ENCODE data around the gene VASP. TPM values are rescaled to one million over a fixed set of nuclear protein-coding genes. Genes with fewer than 3 reads are reported as not detected.
"Not testable (repeated sequence)": the region's sequence is repeated elsewhere in the genome, so short reads cannot be mapped to it uniquely, and the experiment has no call there.

VASP gene
- total and polyA plus RNA-seq, 2 donors = 61.2 to 138 TPM

DNA sequence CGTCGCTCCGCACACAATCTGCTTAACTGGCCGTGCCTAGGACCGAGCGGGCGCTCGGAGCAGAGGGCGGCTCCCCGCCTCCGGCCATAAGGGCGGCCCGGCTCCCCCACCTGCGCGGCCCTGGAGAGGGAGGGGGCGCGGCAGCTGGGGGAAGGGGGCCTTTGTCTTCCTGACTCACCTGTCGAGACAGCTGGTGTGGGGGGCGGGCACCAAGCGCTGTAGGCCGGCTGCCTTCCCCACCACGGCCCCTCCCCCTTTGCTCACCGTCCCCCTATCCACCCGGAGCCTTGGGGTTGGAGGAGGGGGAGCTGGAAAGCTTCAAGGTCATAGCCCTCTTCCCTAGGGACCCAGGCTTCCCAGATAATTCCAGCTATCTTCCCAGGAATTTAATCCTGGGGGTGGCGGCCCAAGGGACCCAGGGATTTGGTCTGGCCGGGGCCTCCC lies 1.2 kb downstream of the VASP start:
- H3K4me1 ChIP-seq (ENCODE audit: control insufficient read depth in 2 of 2, insufficient read depth in 2 of 2, low read length in 2 of 2) = peaks cover 13 to 30% of the 10 kb centered on the region in 2 donors
- no peaks in the 10 kb centered on the region for H3K27me3 ChIP-seq (ENCODE audit: control insufficient read depth in 2 of 2, insufficient read depth in 1 of 2, low read length in 1 of 2)
- peaks cover 0 to 4% of the 10 kb centered on the region in 2 donors for H3K9me3 ChIP-seq (ENCODE audit: control insufficient read depth in 2 of 2, insufficient read depth in 1 of 2, low read length in 1 of 2)
- peak overlapping the region; percentile 83 to 94 for H3K4me3 ChIP-seq (ENCODE audit: low read length in 2 of 2)
- peak overlapping the region; percentile 96 to 98 for H3K27ac ChIP-seq (ENCODE audit: low read depth in 1 of 2, low read length in 1 of 2)
- peaks cover 0 to 4% of the 10 kb centered on the region in 2 donors for H3K36me3 ChIP-seq (ENCODE audit: control insufficient read depth in 2 of 2, insufficient read depth in 2 of 2, low read length in 1 of 2)
- DNase-seq (ENCODE audit: low read depth in 6 of 9, low spot score in 9 of 9) = peak in 3 of 9 donors; percentile 22 to 69 (median 54)
- WGBS = under 1% methylated on average over 26 of the region's 26 CpGs

DNA sequence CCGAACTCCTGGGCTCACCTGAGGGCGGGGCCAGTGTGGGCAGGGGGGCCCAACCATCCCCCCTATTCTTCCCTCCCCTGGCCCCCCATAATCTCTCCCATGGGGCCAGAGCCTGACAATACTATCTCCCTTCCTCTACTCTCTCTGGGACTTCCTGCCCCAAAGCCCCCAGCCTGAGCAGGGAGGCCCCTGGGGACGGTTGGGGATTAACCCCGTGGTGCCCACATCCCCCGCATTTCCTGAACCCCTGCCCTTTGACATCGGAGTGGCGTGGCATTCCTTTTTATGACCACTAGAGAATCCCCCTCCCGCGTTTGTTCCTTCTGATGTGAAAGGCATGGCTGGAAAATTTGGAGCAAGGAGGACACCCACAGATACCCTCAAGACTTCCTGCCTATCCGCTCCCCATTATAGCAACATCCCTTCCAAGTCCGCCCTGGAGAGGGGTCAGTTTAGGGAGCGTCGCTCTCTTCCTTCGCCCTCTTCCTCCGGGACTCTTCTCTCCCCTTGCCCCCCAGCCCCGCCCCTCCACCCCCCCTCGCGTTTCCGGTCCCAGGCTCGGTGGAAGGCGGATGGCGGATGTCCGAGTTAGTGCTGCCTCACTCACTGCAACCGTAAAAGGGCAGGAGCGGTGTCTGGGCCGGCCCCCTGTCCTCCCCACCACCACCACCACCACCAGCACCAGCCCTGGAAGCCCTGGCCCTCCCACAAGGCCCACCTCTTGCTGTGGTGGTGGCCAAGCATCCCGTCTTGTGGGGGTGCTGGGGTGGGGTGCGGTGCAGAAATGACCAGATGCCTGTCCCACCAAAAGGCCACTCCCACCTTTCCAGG lies 1.8 kb downstream of the VASP start:
- Histone ChIP-seq H3K36me3 (ENCODE audit: control insufficient read depth in 2 of 2, insufficient read depth in 2 of 2, low read length in 1 of 2) (peaks cover 0 to 6% of the 10 kb centered on the region in 2 donors), H3K27me3 (ENCODE audit: control insufficient read depth in 2 of 2, insufficient read depth in 1 of 2, low read length in 1 of 2) (no peaks in the 10 kb centered on the region), H3K27ac (ENCODE audit: low read depth in 1 of 2, low read length in 1 of 2) (peak overlapping the region; percentile 58 to 98), H3K4me1 (ENCODE audit: control insufficient read depth in 2 of 2, insufficient read depth in 2 of 2, low read length in 2 of 2) (peaks cover 13 to 35% of the 10 kb centered on the region in 2 donors), H3K9me3 (ENCODE audit: control insufficient read depth in 2 of 2, insufficient read depth in 1 of 2, low read length in 1 of 2) (peaks cover 0 to 4% of the 10 kb centered on the region in 2 donors), H3K4me3 (ENCODE audit: low read length in 2 of 2) (peak overlapping the region; percentile 83 to 94)
- WGBS = 5% methylated on average over 28 of the region's 28 CpGs
- peak in 2 of 9 donors; percentile 11 to 53 for DNase-seq (ENCODE audit: low read depth in 6 of 9, low spot score in 9 of 9)

DNA sequence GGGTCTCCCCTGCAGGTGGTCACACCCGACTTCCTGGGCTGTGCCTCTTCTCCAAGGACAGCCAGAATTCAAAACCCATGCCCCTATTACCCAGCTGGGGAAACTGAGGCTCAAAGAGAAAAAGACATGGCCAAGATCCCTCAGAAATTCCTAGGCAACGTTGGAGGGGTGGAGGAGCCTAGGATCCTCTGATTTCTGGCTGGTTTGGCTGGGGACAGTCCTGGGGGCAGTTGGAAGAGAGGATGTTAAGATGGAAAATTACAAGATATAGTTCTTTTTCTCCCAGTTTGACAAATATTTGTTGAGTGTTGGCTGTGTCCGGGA lies 2.4 kb downstream of the VASP start:
- DNase-seq (ENCODE audit: low read depth in 6 of 9, low spot score in 9 of 9) = no peak
- H3K4me1 ChIP-seq (ENCODE audit: control insufficient read depth in 2 of 2, insufficient read depth in 2 of 2, low read length in 2 of 2) = peaks cover 16 to 41% of the 10 kb centered on the region in 2 donors
- peak overlapping the region; percentile 83 to 94 for H3K4me3 ChIP-seq (ENCODE audit: low read length in 2 of 2)
- peak overlapping the region; percentile 58 to 64 for H3K27ac ChIP-seq (ENCODE audit: low read depth in 1 of 2, low read length in 1 of 2)
- H3K27me3 ChIP-seq (ENCODE audit: control insufficient read depth in 2 of 2, insufficient read depth in 1 of 2, low read length in 1 of 2) = no peaks in the 10 kb centered on the region
- 47% methylated on average over 3 of the region's 3 CpGs for WGBS
- H3K36me3 ChIP-seq (ENCODE audit: control insufficient read depth in 2 of 2, insufficient read depth in 2 of 2, low read length in 1 of 2) = peaks cover 3 to 7% of the 10 kb centered on the region in 2 donors
- H3K9me3 ChIP-seq (ENCODE audit: control insufficient read depth in 2 of 2, insufficient read depth in 1 of 2, low read length in 1 of 2) = peaks cover 0 to 4% of the 10 kb centered on the region in 2 donors

DNA sequence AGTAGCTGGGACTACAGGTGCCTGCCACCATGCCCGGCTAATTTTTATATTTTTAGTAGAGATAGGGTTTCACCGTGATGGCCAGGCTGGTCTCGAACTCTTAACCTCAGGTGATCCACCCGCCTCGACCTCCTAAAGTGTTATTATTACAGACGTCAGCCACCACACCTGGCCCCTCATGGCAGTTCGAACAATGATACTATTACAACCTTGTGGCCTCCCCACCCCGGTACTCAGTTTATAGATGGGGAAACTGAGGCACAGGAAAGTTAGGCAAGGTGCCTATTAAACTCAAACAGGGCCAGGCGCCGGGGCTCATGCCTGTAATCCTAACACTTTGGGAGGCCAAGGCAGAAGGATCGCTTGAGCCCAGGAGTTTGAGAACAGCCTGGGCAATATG lies 3.1 kb downstream of the VASP start:
- Histone ChIP-seq H3K4me1 (ENCODE audit: control insufficient read depth in 2 of 2, insufficient read depth in 2 of 2, low read length in 2 of 2) (peaks cover 23 to 46% of the 10 kb centered on the region in 2 donors), H3K36me3 (ENCODE audit: control insufficient read depth in 2 of 2, insufficient read depth in 2 of 2, low read length in 1 of 2) (peaks cover 3 to 12% of the 10 kb centered on the region in 2 donors)
- WGBS = 96% methylated on average over 11 of the region's 11 CpGs
- H3K9me3 ChIP-seq (ENCODE audit: control insufficient read depth in 2 of 2, insufficient read depth in 1 of 2, low read length in 1 of 2); H3K27me3 ChIP-seq (ENCODE audit: control insufficient read depth in 2 of 2, insufficient read depth in 1 of 2, low read length in 1 of 2); H3K27ac ChIP-seq (ENCODE audit: low read depth in 1 of 2, low read length in 1 of 2); DNase-seq (ENCODE audit: low read depth in 6 of 9, low spot score in 9 of 9); H3K4me3 ChIP-seq (ENCODE audit: low read length in 2 of 2): not testable (repeated sequence)

DNA sequence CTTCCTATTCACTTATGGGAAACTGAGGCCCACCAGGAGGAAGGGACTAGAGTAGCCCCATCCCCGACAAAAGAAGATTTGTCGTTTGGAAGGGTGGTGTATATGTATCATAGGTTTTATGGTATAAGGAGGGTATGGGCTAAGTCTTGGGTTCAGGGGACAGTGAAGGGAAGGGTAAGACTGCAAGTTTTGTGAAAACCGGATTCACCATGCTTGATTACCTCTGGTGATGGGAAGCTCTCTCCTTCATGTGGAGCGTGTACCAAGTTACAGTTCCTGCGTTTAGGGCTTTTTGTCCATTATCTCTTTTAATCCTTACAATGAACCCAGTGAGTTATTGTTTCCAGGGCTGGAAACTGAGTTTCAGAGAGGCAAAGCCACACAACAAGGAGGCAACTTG lies 3.8 kb downstream of the VASP start:
- no peak overlapping the region for H3K27ac ChIP-seq (ENCODE audit: low read depth in 1 of 2, low read length in 1 of 2)
- H3K9me3 ChIP-seq (ENCODE audit: control insufficient read depth in 2 of 2, insufficient read depth in 1 of 2, low read length in 1 of 2) = peaks cover 0 to 4% of the 10 kb centered on the region in 2 donors
- H3K27me3 ChIP-seq (ENCODE audit: control insufficient read depth in 2 of 2, insufficient read depth in 1 of 2, low read length in 1 of 2) = no peaks in the 10 kb centered on the region
- DNase-seq (ENCODE audit: low read depth in 6 of 9, low spot score in 9 of 9) = no peak
- H3K4me3 ChIP-seq (ENCODE audit: low read length in 2 of 2) = no peak overlapping the region
- peaks cover 3 to 20% of the 10 kb centered on the region in 2 donors for H3K36me3 ChIP-seq (ENCODE audit: control insufficient read depth in 2 of 2, insufficient read depth in 2 of 2, low read length in 1 of 2)
- 97% methylated on average over 5 of the region's 5 CpGs for WGBS
- H3K4me1 ChIP-seq (ENCODE audit: control insufficient read depth in 2 of 2, insufficient read depth in 2 of 2, low read length in 2 of 2) = peaks cover 21 to 38% of the 10 kb centered on the region in 2 donors

DNA sequence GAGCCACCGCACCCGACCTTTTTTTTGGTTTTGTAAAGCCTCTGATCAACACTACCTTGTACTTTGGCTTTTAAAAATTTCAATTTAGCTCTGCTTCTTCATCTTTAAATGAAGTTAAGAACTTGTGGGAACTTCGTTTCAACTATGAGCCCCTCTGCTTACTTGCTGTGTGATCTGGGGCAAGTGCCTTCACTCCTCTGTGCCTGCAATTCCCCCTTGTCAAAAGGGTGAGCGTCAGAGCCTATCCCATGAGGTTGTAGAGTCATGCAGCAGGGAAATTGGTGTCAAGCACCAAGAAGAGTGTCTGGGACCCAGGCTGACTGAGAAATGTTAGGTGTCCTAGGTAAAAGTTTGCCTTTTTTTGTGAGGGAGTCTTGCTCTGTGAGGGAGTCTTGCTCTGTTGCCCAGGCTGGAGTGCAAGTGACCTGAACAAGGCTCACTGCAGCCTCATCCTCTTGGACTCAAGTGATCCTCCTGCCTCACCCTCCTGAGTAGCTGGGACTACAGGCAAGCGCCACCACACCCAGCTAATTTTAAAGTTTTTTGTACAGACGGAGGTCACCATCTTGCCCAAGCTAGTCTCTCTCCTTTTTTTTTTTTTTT lies 5.7 kb downstream of the VASP start:
- no peaks in the 10 kb centered on the region for H3K27me3 ChIP-seq (ENCODE audit: control insufficient read depth in 2 of 2, insufficient read depth in 1 of 2, low read length in 1 of 2)
- no peak for DNase-seq (ENCODE audit: low read depth in 6 of 9, low spot score in 9 of 9)
- 95% methylated on average over 6 of the region's 6 CpGs for WGBS
- H3K27ac ChIP-seq (ENCODE audit: low read depth in 1 of 2, low read length in 1 of 2) = no peak overlapping the region
- peaks cover 10 to 28% of the 10 kb centered on the region in 2 donors for H3K36me3 ChIP-seq (ENCODE audit: control insufficient read depth in 2 of 2, insufficient read depth in 2 of 2, low read length in 1 of 2)
- H3K4me1 ChIP-seq (ENCODE audit: control insufficient read depth in 2 of 2, insufficient read depth in 2 of 2, low read length in 2 of 2) = peaks cover 19 to 33% of the 10 kb centered on the region in 2 donors
- H3K4me3 ChIP-seq (ENCODE audit: low read length in 2 of 2) = no peak overlapping the region
- peaks cover 0 to 2% of the 10 kb centered on the region in 2 donors for H3K9me3 ChIP-seq (ENCODE audit: control insufficient read depth in 2 of 2, insufficient read depth in 1 of 2, low read length in 1 of 2)

DNA sequence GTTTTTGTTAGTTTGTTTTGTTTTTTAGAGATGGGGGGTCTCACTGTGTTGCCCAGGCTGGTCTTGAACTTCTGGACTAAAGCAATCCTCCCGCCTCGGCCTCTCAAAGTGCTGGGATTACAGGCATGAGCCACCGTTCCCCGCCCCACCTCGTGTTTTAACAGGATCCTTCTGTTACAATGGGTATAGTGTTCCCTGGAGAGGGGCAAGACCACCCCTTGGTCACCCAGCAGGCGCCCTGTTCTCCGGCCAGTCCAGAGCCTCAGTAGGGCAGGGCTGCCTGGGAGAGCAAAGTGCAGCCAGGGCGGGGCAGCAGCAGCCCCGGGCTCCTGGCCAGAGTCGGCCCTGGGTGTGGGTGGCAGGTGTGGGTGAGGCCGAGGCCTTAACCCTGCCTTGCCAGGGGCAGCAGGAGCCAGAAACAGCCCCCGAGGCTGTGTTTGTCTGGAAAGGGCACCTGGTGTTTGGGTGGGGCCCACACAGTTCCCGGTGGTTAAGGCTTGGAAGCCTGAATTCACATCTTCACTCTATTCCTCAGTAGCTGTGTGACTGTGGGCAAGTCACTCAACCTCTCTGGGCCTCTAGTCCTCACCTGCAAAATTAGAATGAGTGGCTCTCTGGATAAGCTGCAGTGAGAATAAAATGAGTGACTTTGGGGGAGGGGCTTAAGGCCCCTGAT lies 7.2 kb downstream of the VASP start:
- Histone ChIP-seq H3K4me1 (ENCODE audit: control insufficient read depth in 2 of 2, insufficient read depth in 2 of 2, low read length in 2 of 2) (peaks cover 12 to 20% of the 10 kb centered on the region in 2 donors), H3K27ac (ENCODE audit: low read depth in 1 of 2, low read length in 1 of 2) (peak overlapping the region; percentile 5 to 18), H3K4me3 (ENCODE audit: low read length in 2 of 2) (no peak overlapping the region), H3K27me3 (ENCODE audit: control insufficient read depth in 2 of 2, insufficient read depth in 1 of 2, low read length in 1 of 2) (no peaks in the 10 kb centered on the region), H3K9me3 (ENCODE audit: control insufficient read depth in 2 of 2, insufficient read depth in 1 of 2, low read length in 1 of 2) (no peaks in the 10 kb centered on the region), H3K36me3 (ENCODE audit: control insufficient read depth in 2 of 2, insufficient read depth in 2 of 2, low read length in 1 of 2) (peaks cover 18 to 40% of the 10 kb centered on the region in 2 donors)
- no peak for DNase-seq (ENCODE audit: low read depth in 6 of 9, low spot score in 9 of 9)
- whole genome bisulfite sequencing = 77% methylated on average over 13 of the region's 13 CpGs

DNA sequence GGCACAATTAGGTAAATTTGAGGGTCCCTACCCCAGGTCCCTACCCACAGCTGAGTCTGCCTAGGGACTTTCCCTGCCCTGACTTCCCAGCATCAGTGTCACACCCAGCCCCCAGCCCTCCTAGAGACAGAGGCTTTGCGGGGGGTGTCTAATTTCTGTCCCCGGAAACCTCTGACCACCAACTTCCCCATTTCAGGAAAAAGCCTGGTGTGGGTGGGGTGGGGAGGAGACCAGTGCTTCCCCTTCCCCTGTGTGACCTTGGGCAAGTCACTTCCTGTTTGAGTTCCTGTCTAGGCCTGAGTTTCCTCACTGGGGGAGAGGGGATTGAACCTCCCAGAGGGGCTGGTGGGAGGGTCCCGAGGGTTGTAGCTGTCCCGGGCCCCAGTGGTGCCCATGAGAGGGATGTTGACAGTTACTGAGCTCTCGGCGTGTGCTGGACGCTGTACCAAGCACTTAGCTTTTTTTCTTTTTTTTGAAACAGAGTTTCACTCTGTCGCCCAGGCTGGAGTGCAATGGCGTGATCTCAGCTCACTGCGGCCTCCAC lies 7.9 kb downstream of the VASP start:
- H3K4me3 ChIP-seq (ENCODE audit: low read length in 2 of 2) = no peak overlapping the region
- peaks cover 10 to 18% of the 10 kb centered on the region in 2 donors for H3K4me1 ChIP-seq (ENCODE audit: control insufficient read depth in 2 of 2, insufficient read depth in 2 of 2, low read length in 2 of 2)
- no peaks in the 10 kb centered on the region for H3K27me3 ChIP-seq (ENCODE audit: control insufficient read depth in 2 of 2, insufficient read depth in 1 of 2, low read length in 1 of 2)
- peaks cover 21 to 44% of the 10 kb centered on the region in 2 donors for H3K36me3 ChIP-seq (ENCODE audit: control insufficient read depth in 2 of 2, insufficient read depth in 2 of 2, low read length in 1 of 2)
- H3K27ac ChIP-seq (ENCODE audit: low read depth in 1 of 2, low read length in 1 of 2) = peak overlapping the region; percentile 5 to 52
- no peaks in the 10 kb centered on the region for H3K9me3 ChIP-seq (ENCODE audit: control insufficient read depth in 2 of 2, insufficient read depth in 1 of 2, low read length in 1 of 2)
- whole genome bisulfite sequencing = 48% methylated on average over 10 of the region's 10 CpGs
- peak in 1 of 9 donors; percentile 35 for DNase-seq (ENCODE audit: low read depth in 6 of 9, low spot score in 9 of 9)
